NB4 (cell line): ENCODE data around the gene RFX6.

ENCODE experiments used
- CTCF ChIP-seq: IDR thresholded peaks from one replicate; pipeline ENCODE4 v1.5.1; 2012; ENCODE audit warnings: low read depth, low read length
- MYC ChIP-seq: IDR thresholded peaks from 2 replicates; pipeline ENCODE4 v1.6.1; 2011; ENCODE audit warnings: low read depth, low read length

- TF ChIP-seq CTCF (no peak), MYC (no peak)
Observed at GRCh38 chr6:116938305-116938704, 61.3 kb downstream of the RFX6 start.
